Panc1 (cell line): ENCODE data around the gene OR2T27. TPM values are rescaled to one million over a fixed set of nuclear protein-coding genes. Genes with fewer than 3 reads are reported as not detected.

Experiments used
- ATAC-seq: fragments of 200-7000 bp; cut with Tn5 transposase; 2 replicates; pipeline ENCODE4 v1.9.1; 2020; ENCODE audit warnings: mild to moderate bottlenecking, moderate library complexity
- BruUV-seq: library from RNA; stranded (reverse); fragments of 400-500 nt; replicated peaks from 2 replicates; lab custom pipeline; 2021; lab: Mats Ljungman, UMichigan
- CTCF ChIA-PET: fragments of 300-600 bp; sonication (Branson Sonifier 250); formaldehyde crosslinking; loops from one replicate; lab custom pipeline; 2022; ENCODE audit warnings: antibody characterized with exemption; lab: Charles Lee
- POLR2A ChIA-PET: fragments of 300-600 bp; sonication (Branson Sonifier 250); formaldehyde crosslinking; loops from one replicate; lab custom pipeline; 2022; ENCODE audit warnings: antibody characterized with exemption; lab: Charles Lee
- DNase-seq: peaks from one replicate; pipeline ENCODE4 v3.0.0-alpha.2; 2010; ENCODE audit warnings: low read depth, low spot score
- H3K27ac ChIP-seq: 2 replicates; pipeline ENCODE4 v1.5.1; 2011; ENCODE audit warnings: mild to moderate bottlenecking, low read length, inconsistent platforms
- H3K27me3 ChIP-seq: fragments of 200-500 bp; sonication (Bioruptor generic); 2 replicates; pipeline ENCODE4 v1.6.0; 2014; ENCODE audit warnings: low read length, inconsistent platforms; ENCODE audit not compliant: control insufficient read depth, insufficient read depth
- H3K36me3 ChIP-seq: fragments of 200-500 bp; sonication (Bioruptor generic); 2 replicates; pipeline ENCODE4 v1.5.1; 2014; ENCODE audit warnings: inconsistent platforms, mild to moderate bottlenecking, low read length, moderate library complexity; ENCODE audit not compliant: control insufficient read depth, insufficient read depth
- H3K4me1 ChIP-seq: 2 replicates; pipeline ENCODE4 v1.5.1; 2011; ENCODE audit warnings: inconsistent platforms, mild to moderate bottlenecking, low read length, moderate library complexity; ENCODE audit not compliant: control insufficient read depth, insufficient read depth
- H3K4me3 ChIP-seq, 2 experiments: 2 replicates each; pipeline ENCODE4 v1.5.1; 2011 to 2012; ENCODE audit warnings: low read depth in 2 of 2, low read length in 2 of 2, mild to moderate bottlenecking in 2 of 2, inconsistent platforms in 1 of 2, moderate library complexity in 1 of 2
- H3K9me3 ChIP-seq: fragments of 200-500 bp; sonication (Bioruptor generic); 2 replicates; pipeline ENCODE4 v1.5.1; 2014; ENCODE audit warnings: low read depth, mild to moderate bottlenecking, inconsistent platforms, low read length, moderate library complexity; ENCODE audit not compliant: control insufficient read depth, insufficient read depth
- POLR2AphosphoS5 ChIP-seq: IDR thresholded peaks from 2 replicates; pipeline ENCODE4 v1.6.1; 2012; ENCODE audit warnings: mild to moderate bottlenecking, low read depth, low read length, moderate library complexity
- SIN3A ChIP-seq: IDR thresholded peaks from 2 replicates; pipeline ENCODE4 v1.6.1; 2012; ENCODE audit warnings: low read depth, mild to moderate bottlenecking, low read length, moderate library complexity, borderline replicate concordance; ENCODE audit not compliant: insufficient read depth
- TCF7L2 ChIP-seq: IDR thresholded peaks from 2 replicates; pipeline ENCODE4 v1.6.1; 2011; ENCODE audit warnings: mild to moderate bottlenecking, low read depth, low read length, inconsistent platforms
- in situ Hi-C: cut with HindIII; loops from 2 replicates; pipeline ENCODE4 v1.10.0; 2016; ENCODE audit warnings: low sequenced_read_pairs, low pct_unique_long_range_greater_than_20kb
- intact Hi-C: fragments of 100-400 bp; cut with micrococcal nuclease; formaldehyde crosslinking; loops from one replicate; pipeline ENCODE4 v1.10.0; 2022; ENCODE audit not compliant: unreplicated experiment
- total RNA-seq: library from RNA; stranded (reverse); gene quantifications from one replicate; pipeline ENCODE4 v1.2.1, GENCODE V29; 2021; ENCODE audit not compliant: unreplicated experiment
- TF ChIP-seq, protein P1 (sequence below): fragments of 450-650 bp; IDR thresholded peaks from 2 replicates; pipeline ENCODE4 v1.5.1; 2017; ENCODE audit warnings: mild to moderate bottlenecking
- TF ChIP-seq, protein P2 (sequence below), 2 experiments: IDR thresholded peaks; 2 replicates each; pipeline ENCODE4 v1.6.1; 2011 to 2012; ENCODE audit warnings: low read depth in 2 of 2, control low read depth in 1 of 2, low read length in 1 of 2, mild to moderate bottlenecking in 1 of 2, moderate library complexity in 1 of 2; ENCODE audit not compliant: insufficient read depth in 1 of 2

OR2T27 gene
- total RNA-seq, 1 experiment from 2014 or later, result not detected

DNA sequence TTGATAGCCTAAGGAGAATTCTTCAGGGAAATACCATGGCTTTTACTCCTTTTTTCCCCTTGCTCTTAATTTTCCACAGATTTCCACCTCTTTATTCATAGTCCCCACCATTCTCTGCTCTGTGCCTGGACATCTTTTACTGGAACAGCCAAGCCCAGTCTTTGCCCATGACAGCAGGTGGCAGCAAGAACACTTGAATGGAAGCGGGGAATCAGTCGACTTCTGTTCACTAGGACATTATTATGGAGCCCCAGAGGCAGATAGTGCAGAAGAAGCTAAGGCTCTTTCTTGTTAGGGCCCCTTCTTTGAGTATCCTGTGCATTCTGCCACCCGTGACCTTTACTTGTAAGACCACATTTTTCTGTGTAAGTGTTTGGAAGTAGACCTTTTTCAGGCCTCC is 40.9 kb upstream of the OR2T27 start:
- BruUV-seq, result no TSS peak
- Histone ChIP-seq H3K9me3 (no peaks in the 10 kb centered on the region), H3K36me3 (no peaks in the 10 kb centered on the region), H3K27me3 (no peaks in the 10 kb centered on the region), H3K4me1 (no peaks in the 10 kb centered on the region), H3K27ac (no peak overlapping the region), H3K4me3 (no peak overlapping the region)
- CTCF ChIA-PET, result interaction anchor here (0.7 kb wide), 1 partner anchor 110 kb away, joined by 3 read pairs; no protein-coding TSS in a partner anchor
- TF ChIP-seq TCF7L2, result no peak
- TF ChIP-seq, protein P1, sequence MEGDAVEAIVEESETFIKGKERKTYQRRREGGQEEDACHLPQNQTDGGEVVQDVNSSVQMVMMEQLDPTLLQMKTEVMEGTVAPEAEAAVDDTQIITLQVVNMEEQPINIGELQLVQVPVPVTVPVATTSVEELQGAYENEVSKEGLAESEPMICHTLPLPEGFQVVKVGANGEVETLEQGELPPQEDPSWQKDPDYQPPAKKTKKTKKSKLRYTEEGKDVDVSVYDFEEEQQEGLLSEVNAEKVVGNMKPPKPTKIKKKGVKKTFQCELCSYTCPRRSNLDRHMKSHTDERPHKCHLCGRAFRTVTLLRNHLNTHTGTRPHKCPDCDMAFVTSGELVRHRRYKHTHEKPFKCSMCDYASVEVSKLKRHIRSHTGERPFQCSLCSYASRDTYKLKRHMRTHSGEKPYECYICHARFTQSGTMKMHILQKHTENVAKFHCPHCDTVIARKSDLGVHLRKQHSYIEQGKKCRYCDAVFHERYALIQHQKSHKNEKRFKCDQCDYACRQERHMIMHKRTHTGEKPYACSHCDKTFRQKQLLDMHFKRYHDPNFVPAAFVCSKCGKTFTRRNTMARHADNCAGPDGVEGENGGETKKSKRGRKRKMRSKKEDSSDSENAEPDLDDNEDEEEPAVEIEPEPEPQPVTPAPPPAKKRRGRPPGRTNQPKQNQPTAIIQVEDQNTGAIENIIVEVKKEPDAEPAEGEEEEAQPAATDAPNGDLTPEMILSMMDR, result peak; percentile 54
- POLR2A ChIA-PET, result no interaction called here
- ATAC-seq (peak; percentile 74), DNase-seq (no peak)
- in situ Hi-C loops, result no loop called here
- intact Hi-C loops, result no loop called here

- ChIA-PET CTCF (no interaction called here), POLR2A (no interaction called here)
- in situ Hi-C loops (no loop called here), intact Hi-C loops (no loop called here)
- Histone ChIP-seq H3K4me3 (no peak overlapping the region), H3K4me1 (no peaks in the 10 kb centered on the region), H3K27me3 (no peaks in the 10 kb centered on the region), H3K27ac (no peak overlapping the region), H3K36me3 (no peaks in the 10 kb centered on the region), H3K9me3 (no peaks in the 10 kb centered on the region)
- TF ChIP-seq POLR2AphosphoS5 (no peak), SIN3A (no peak), TCF7L2 (no peak)
- TF ChIP-seq, protein P2, sequence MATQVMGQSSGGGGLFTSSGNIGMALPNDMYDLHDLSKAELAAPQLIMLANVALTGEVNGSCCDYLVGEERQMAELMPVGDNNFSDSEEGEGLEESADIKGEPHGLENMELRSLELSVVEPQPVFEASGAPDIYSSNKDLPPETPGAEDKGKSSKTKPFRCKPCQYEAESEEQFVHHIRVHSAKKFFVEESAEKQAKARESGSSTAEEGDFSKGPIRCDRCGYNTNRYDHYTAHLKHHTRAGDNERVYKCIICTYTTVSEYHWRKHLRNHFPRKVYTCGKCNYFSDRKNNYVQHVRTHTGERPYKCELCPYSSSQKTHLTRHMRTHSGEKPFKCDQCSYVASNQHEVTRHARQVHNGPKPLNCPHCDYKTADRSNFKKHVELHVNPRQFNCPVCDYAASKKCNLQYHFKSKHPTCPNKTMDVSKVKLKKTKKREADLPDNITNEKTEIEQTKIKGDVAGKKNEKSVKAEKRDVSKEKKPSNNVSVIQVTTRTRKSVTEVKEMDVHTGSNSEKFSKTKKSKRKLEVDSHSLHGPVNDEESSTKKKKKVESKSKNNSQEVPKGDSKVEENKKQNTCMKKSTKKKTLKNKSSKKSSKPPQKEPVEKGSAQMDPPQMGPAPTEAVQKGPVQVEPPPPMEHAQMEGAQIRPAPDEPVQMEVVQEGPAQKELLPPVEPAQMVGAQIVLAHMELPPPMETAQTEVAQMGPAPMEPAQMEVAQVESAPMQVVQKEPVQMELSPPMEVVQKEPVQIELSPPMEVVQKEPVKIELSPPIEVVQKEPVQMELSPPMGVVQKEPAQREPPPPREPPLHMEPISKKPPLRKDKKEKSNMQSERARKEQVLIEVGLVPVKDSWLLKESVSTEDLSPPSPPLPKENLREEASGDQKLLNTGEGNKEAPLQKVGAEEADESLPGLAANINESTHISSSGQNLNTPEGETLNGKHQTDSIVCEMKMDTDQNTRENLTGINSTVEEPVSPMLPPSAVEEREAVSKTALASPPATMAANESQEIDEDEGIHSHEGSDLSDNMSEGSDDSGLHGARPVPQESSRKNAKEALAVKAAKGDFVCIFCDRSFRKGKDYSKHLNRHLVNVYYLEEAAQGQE (IDR thresholded peaks at IDR 0.05; ENCODE audit: insufficient read depth in 1 of 2, low read depth in 2 of 2, low read length in 1 of 2), result no peak
- TF ChIP-seq, protein P1, result no peak
- no peak for DNase-seq
- no TSS peak for BruUV-seq
- no peak for ATAC-seq
These were observed 40.3 kb upstream of the OR2T27 start for GRCh38 chr1:248695451-248696132.
